NCI-H2227 treated with DMSO at 0.1 percent for 48 hours (cell line): Measurements from ENCODE around the gene ATP6AP2.

Source experiments
- DNase-seq: peaks from one replicate; lab custom pipeline; 2025; lab: John Stamatoyannopoulos, UW

The ATP6AP2 gene

DNA sequence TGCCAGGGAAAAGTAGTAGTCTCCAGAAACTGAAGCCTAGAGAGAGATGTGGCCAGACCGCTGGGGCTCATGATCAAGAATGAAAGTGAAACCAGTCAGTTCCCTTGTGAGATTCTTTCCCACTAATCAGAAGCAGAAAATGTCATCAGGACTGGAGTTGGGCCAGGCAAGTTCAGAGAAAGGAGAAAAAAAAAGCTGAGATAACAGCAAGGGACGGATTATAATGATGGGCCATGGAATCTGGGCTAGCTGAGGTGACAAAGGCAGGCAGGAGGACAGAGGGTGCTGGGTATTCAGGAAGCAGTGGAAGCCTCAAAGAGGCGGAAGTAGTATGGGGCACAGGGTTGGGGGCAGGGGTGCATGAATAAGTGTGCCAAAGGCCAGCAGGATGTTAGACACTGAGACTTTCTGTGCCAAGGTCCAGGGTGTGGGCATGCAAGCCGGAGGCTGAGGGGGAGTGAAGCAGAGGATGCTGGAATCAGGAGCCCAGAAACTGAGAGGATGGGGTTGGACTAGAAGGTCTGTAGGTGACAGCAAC lies 64.1 kb downstream of the ATP6AP2 start:
- no peak for DNase-seq

DNA sequence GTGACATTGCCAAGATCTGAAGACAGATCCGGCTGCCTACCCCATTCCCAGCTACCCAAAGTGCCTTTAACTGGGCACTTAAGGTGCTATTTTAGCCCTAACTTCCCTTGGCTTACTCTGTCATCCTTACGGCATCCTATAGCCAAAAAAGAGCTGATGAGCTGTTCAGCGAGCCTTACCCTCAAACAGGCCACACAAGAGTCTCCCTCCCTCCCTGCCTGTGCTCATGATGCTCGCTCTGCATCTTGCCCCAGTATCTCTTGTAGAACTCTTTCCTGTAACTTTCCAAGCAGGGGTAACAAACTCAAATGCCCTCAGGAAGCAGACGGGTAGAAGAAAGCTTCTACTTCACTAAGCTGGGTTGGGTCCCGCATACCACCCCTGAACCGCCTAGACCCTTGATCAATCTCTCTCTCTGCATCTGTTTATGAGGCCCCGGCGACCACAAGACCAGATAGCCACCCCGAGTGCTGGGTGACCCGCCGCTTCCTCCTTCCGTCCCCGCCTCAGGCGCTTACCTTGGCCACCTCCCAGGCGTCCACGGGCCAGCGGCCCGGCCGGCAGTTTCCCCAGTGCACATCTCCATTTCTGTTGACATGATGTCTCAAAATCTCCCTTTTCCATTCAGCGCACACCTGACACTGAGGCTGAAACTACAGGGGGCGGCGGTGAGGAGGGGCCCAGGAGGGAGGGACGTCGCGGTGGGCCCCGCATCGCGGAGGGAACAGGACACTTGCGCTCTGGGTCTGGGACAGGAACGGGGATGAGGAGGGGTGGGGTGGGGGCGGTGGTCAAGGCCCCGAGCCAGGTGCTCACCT lies 65.9 kb downstream of the ATP6AP2 start:
- DNase-seq = peak; percentile 12

DNA sequence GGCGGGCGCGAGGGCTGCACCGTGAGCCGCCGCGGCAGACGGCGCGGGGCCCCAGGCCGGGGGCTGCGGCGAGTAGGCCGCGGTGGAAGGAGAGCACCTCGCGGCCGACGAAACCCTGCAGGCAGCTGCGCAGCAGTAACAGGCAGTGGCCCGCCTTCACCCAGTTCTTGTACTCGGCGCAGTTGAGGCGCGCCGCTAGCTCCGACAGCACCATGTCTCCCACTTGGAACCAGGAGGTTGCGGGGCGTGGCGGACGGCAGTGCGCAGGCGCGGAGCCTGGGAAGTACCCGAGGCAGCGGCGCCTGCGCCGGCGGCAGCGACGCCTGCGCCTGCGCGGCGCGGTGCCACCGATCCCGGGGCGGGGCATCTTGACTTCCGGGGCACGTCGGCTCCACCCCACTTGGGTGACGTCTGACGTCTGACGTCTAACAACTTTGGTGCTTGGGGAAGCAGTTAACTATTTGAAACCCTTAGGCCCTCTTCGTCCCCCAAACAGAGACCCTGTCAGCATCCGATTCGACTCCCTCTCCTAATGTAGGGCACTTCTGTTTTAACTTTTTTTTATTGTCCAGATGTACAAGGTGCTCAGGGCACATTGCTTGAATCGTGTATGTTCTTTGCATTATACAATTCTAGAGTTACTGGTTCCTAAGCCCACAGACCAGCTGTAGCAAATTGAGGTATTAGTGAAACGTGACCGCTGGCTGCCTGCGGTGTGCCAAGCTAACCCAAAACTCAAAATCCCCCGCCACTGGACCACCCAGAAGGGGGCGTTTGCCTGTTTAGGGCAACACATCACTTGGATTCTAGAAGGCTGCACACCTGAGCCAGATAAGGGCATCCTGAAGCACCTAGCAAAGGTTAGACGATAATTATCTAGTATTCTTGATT lies 66.8 kb downstream of the ATP6AP2 start, which contains the start of gene CXorf38:
Gene CXorf38 (minus strand): TSS at position 255 of the 891 bp plus-strand sequence. CDS start 41 bp downstream, at position 214.
- peak; percentile 97 for DNase-seq

DNA sequence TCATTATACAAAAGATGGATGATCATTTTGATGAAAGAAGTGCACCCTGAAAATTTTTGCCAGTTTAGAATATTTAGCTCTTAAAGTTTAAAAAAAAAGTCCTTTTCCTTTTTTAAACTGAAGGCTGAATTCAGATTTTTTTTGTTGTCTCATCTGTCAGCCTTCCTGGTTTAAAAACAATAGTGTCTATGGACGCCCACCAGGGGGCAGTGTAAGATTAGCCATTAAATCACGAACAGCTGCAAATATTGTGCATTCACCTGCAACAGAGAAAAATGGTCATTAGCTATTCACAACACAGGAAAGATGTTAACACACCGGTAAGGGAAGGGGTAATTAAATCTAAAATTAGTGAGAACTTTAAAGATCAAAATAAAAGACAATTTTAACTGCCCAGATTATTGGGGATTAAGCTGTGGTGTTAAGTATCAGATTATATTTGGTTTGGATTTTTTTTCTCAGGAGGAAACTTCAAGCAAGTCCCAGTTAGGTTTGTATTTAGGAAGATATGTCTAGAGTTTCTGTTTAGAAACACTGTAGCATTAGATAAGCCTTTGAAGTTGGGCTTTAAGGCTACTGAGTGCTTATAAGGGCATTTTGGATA lies 71.0 kb downstream of the ATP6AP2 start:
- DNase-seq = peak; percentile 64

DNA sequence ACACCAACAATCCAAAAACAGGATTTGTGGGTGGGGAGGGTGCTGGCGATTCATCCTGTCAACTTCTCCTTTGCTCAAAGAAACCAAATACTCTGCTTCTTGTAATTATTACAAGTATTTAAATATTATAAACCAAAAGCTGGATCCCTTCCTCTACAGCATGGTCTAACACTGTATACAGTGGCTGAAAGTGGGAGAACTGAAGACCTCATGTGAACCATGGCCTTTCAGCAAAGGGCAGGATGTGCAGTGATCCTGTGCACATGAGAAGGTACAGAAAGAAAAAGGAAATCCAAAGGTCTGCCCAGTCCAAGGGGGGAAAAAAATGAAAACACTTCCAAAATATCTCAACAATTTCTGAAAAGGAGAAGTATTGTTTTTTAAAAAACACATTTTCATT lies 71.9 kb downstream of the ATP6AP2 start:
- DNase-seq = no peak

DNA sequence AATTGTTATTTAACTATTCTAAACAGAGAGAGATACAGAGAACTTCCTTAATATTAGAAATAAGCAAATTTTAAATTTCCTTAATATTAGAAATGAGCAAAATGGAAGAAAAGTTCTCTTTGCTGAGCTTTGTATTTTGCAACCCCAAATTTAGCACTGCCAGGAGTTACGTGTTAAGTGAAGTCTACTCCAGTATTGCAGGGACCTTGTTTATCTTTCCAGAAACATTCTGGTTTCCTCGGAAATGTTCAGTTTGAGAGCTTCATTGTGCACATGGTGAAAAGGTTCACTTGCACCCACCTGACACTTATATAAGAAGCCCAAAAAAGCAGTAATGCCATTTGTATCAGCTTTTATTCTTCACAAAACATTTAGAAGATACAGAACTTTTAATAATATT lies 72.8 kb downstream of the ATP6AP2 start:
- DNase-seq = no peak
